K562 (cell line): Measurements from ENCODE around the gene CD79A. TPM values are rescaled to one million over a fixed set of nuclear protein-coding genes. Genes with fewer than 3 reads are reported as not detected.
"Not testable (repeated sequence)": the region's sequence is repeated elsewhere in the genome, so short reads cannot be mapped to it uniquely, and the experiment has no call there.

Source experiments
- ATAC-seq: fragments of 200-7000 bp; cut with Tn5 transposase; 3 replicates; pipeline ENCODE4 v1.9.1; 2020; ENCODE audit warnings: moderate library complexity
- BruUV-seq: library from RNA; stranded (reverse); fragments of 400-500 nt; replicated peaks from 2 replicates; lab custom pipeline; 2021; lab: Mats Ljungman, UMichigan
- CTCF ChIA-PET: fragments of 300-600 bp; formaldehyde crosslinking; extraction: SDS; loops from one replicate; lab custom pipeline; 2021; ENCODE audit warnings: low intra/inter-chr PET ratio; lab: Yijun Ruan, JAX
- POLR2A ChIA-PET: fragments of 300-600, 350-650 bp; sonication (Branson Sonifier 250); formaldehyde crosslinking; extraction: SDS; loops from one replicate; lab custom pipeline; 2021; ENCODE audit warnings: antibody characterized with exemption, inconsistent platforms; lab: Yijun Ruan, JAX
- DNase-seq, 4 experiments: peaks; one replicate each; pipeline versions ENCODE4 v3.0.0 to v3.0.0-alpha.2; 2011 to 2018; ENCODE audit warnings: low spot score in 3 of 4, mixed read lengths in 3 of 4; ENCODE audit errors: extremely low read depth in 1 of 4
- FAIRE-seq: peaks from 2 replicates; lab custom pipeline; 2011; peaks lifted over from hg19 to GRCh38; lab: Jason Lieb, UNC
- H2AFZ ChIP-seq: 2 replicates; pipeline ENCODE4 v1.6.0; 2011; ENCODE audit warnings: low read depth, low read length, control low read depth, inconsistent platforms
- H3K27ac ChIP-seq: fragments of 200-600 bp; 3 replicates; pipeline ENCODE4 v1.8.0; 2011; ENCODE audit warnings: low read depth, mild to moderate bottlenecking, control low read depth, inconsistent platforms, low read length, moderate library complexity, mixed read lengths; ENCODE audit errors: extremely low read depth
- H3K27me3 ChIP-seq, 2 experiments: fragments of 300-600 bp in 1 of 2; 2 replicates in 1 of 2; 3 replicates in 1 of 2; pipeline versions ENCODE4 v1.6.0 to v1.8.0; 2011; ENCODE audit warnings: inconsistent platforms in 2 of 2, low read length in 2 of 2, mild to moderate bottlenecking in 1 of 2, mixed read lengths in 1 of 2, moderate library complexity in 1 of 2; ENCODE audit not compliant: control insufficient read depth in 2 of 2, insufficient read depth in 2 of 2
- H3K36me3 ChIP-seq: fragments of 300-600 bp; 3 replicates; pipeline ENCODE4 v1.8.0; 2011; ENCODE audit warnings: mild to moderate bottlenecking, low read length, inconsistent platforms; ENCODE audit not compliant: control insufficient read depth, insufficient read depth
- H3K4me1 ChIP-seq, 2 experiments: fragments of 200-600 bp in 1 of 2; replicated peaks in 1 of 2; 2 replicates in 1 of 2; 3 replicates in 1 of 2; pipeline versions ENCODE4 v1.5.1 to v1.8.0; 2011; ENCODE audit warnings: inconsistent platforms in 2 of 2, low read length in 2 of 2, mild to moderate bottlenecking in 1 of 2, mixed read lengths in 1 of 2, moderate library complexity in 1 of 2; ENCODE audit not compliant: control insufficient read depth in 2 of 2, insufficient read depth in 2 of 2
- H3K4me2 ChIP-seq: 2 replicates; pipeline ENCODE4 v1.6.1; 2011; ENCODE audit warnings: low read length, control low read depth, inconsistent platforms, mixed read lengths; ENCODE audit not compliant: insufficient read depth
- H3K4me3 ChIP-seq: fragments of 200-600 bp; sonication (generic), shearing (Covaris generic); 2 replicates; pipeline ENCODE4 v1.5.1; 2016; ENCODE audit warnings: control low read depth, inconsistent platforms
- H3K79me2 ChIP-seq: fragments of 200-600 bp; 3 replicates; pipeline ENCODE4 v1.8.0; 2011; ENCODE audit warnings: low read length, inconsistent platforms; ENCODE audit not compliant: control insufficient read depth, insufficient read depth
- H3K9ac ChIP-seq, 2 experiments: 2 replicates each; pipeline versions ENCODE4 v1.6.0 to v1.6.1; 2011; ENCODE audit warnings: low read depth in 2 of 2, low read length in 2 of 2, control low read depth in 1 of 2, inconsistent platforms in 1 of 2, mild to moderate bottlenecking in 1 of 2, mixed read lengths in 1 of 2; ENCODE audit not compliant: insufficient read depth in 1 of 2
- H3K9me1 ChIP-seq: one replicate; pipeline ENCODE4 v1.6.0; 2011; ENCODE audit warnings: inconsistent platforms, mild to moderate bottlenecking, low read length, moderate library complexity; ENCODE audit not compliant: control insufficient read depth, insufficient read depth
- H3K9me3 ChIP-seq: replicated peaks from 2 replicates; pipeline ENCODE4 v1.5.1; 2011; ENCODE audit warnings: low read depth, low read length, inconsistent platforms; ENCODE audit not compliant: control insufficient read depth, insufficient read depth
- H4K20me1 ChIP-seq: replicated peaks from 2 replicates; pipeline ENCODE4 v1.6.1; 2011; ENCODE audit warnings: low read length, inconsistent platforms, mixed read lengths; ENCODE audit not compliant: control insufficient read depth, insufficient read depth
- BCOR ChIP-seq: fragments of 450-650 bp; IDR thresholded peaks from 2 replicates; pipeline ENCODE4 v1.6.1; 2016
- HDAC2 ChIP-seq: fragments of 450-650 bp; IDR thresholded peaks from 2 replicates; pipeline ENCODE4 v1.6.1; 2016; ENCODE audit warnings: mild to moderate bottlenecking
- KDM1A ChIP-seq, 2 experiments: fragments of 450-650 bp; IDR thresholded peaks; 2 replicates each; pipeline ENCODE4 v1.6.1; 2016; ENCODE audit warnings: mild to moderate bottlenecking in 2 of 2
- RBM25 ChIP-seq: fragments of 200-400 bp; formaldehyde crosslinking; IDR thresholded peaks from 2 replicates; pipeline ENCODE4 v1.6.1; 2018; ENCODE audit warnings: low read length, low read depth, moderate library complexity; ENCODE audit not compliant: severe bottlenecking
- ZNF121 ChIP-seq: sonication (generic); formaldehyde crosslinking; conservative IDR thresholded peaks from 2 replicates; pipeline ENCODE4 v1.8.0; 2022; ENCODE audit warnings: missing genetic modification reagents
- WGBS: fragments of 100-300 bp; shearing (Covaris generic); methylation state at CpG from one replicate; pipeline ENCODE4 v1.1.6; 2016; ENCODE audit warnings: low coverage, mixed read lengths; ENCODE audit not compliant: insufficient coverage; ENCODE audit errors: missing lambda C conversion rate; 5-methylcytosine and 5-hydroxymethylcytosine counted together
- in situ Hi-C: fragments of 300-500 bp; cut with MboI; formaldehyde crosslinking; loops from 4 replicates; pipeline ENCODE4 v1.15.0; 2018; ENCODE audit warnings: inconsistent platforms, mixed read lengths
- intact Hi-C: fragments of 100-400 bp; cut with micrococcal nuclease; formaldehyde crosslinking; loops from 2 replicates; pipeline ENCODE4 v1.14.2; 2022
- polyA plus RNA-seq, 8 experiments: library from polyadenylated mRNA; depleted of rRNA in 4 of 8; stranded (reverse) in 5 of 8; unstranded in 3 of 8; fragments of >200 nt; fragmentation: Nextera tagmentation in 2 of 8; fragmentation: Illumina TruSeq in 1 of 8; extraction: Ambion mirVana in 2 of 8; extraction: Trizol in 1 of 8; gene quantifications; 2 replicates each; pipeline versions ENCODE4 v1.2.1 to v1.2.3, GENCODE V29; 2011 to 2014; ENCODE audit warnings: inconsistent platforms in 1 of 8, missing spikeins in 1 of 8
- total RNA-seq, 7 experiments: library from RNA; depleted of rRNA in 6 of 7; stranded (reverse); fragments of >200 nt in 6 of 7; fragmentation: Illumina TruSeq in 2 of 7; extraction: Trizol in 2 of 7; gene quantifications; 2 replicates each; pipeline versions ENCODE4 v1.2.1 to v1.2.3, GENCODE V29; 2011 to 2021; ENCODE audit warnings: low replicate concordance in 1 of 7

The CD79A gene
- total and polyA plus RNA-seq, 9 of the 15 experiments (the other 6 are each of a cell fraction or from before 2014, with no cell fraction given) = 0.04 to 0.72 (median 0.17) TPM; not detected in 3

- intact Hi-C loops, H3K9me1 ChIP-seq, H3K36me3 ChIP-seq, H3K79me2 ChIP-seq, ATAC-seq, H3K9me3 ChIP-seq, in situ Hi-C loops, H3K27ac ChIP-seq, H3K27me3 ChIP-seq, H3K4me3 ChIP-seq, FAIRE-seq, DNase-seq, H3K9ac ChIP-seq, BruUV-seq: not testable (repeated sequence)
- CTCF ChIA-PET = interaction anchor here (1.1 to 5.4 kb wide), 2 partner anchors 75 to 82 kb away, joined by 3 to 35 read pairs; no protein-coding TSS in a partner anchor
- 0 out of 2 replicates have a peak overlapping the region, but pooled peaks have one; percentile 46 for H3K4me2 ChIP-seq
- peaks cover 27 to 47% of the 10 kb centered on the region in 2 experiments for H3K4me1 ChIP-seq
- WGBS = 53% methylated on average over 3 of the region's 3 CpGs
- H4K20me1 ChIP-seq = peaks cover 14% of the 10 kb centered on the region; the same call in 1 of the 2 replicates
- TF ChIP-seq RBM25 (peak; percentile 17), KDM1A (IDR thresholded peaks at IDR 0.05) (peak; percentile 9 to 53; a peak in 3 of 4 replicates), ZNF121 (CRISPR knock-in tag) (peak; percentile 97), HDAC2 (0 out of 2 replicates have a peak, but pooled peaks have one; percentile 31), BCOR (peak; percentile 87)
- POLR2A ChIA-PET = interaction anchor here (0.9 kb wide), 1 partner anchor 82 kb away, joined by 3 read pairs; no protein-coding TSS in a partner anchor
- H2AFZ ChIP-seq = peak overlapping the region; percentile 77; the same call in 1 of the 2 replicates
Measured at GRCh38 chr19:41875973-41876372, 1.1 kb upstream of the CD79A start.
